Ascending aorta (tissue), 2 donors: ENCODE results near the gene OR2V2. TPM values are rescaled to one million over a fixed set of nuclear protein-coding genes. Genes with fewer than 3 reads are reported as not detected.

Source experiments
- DNase-seq, 2 donors: peaks; one replicate each; pipeline ENCODE4 v3.0.0-alpha.2; 2019; ENCODE audit warnings: low spot score in 2 of 2
- H3K27ac ChIP-seq, 2 donors: fragments of 200-600 bp; sonication (generic); one replicate each; pipeline ENCODE4 v1.5.1; 2016 to 2017; ENCODE audit warnings: mild to moderate bottlenecking in 1 of 2
- H3K27me3 ChIP-seq: fragments of 200-600 bp; sonication (generic); one replicate; pipeline ENCODE4 v1.5.1; 2017
- H3K36me3 ChIP-seq, 2 donors: fragments of 200-600 bp; sonication (generic); one replicate each; pipeline ENCODE4 v1.5.1; 2016
- H3K4me1 ChIP-seq, 2 donors: fragments of 200-600 bp; sonication (generic); one replicate each; pipeline ENCODE4 v1.5.1; 2016 to 2017; ENCODE audit warnings: mild to moderate bottlenecking in 1 of 2
- H3K4me3 ChIP-seq, 2 donors: fragments of 200-600 bp; sonication (generic); one replicate each; pipeline ENCODE4 v1.5.1; 2016 to 2017; ENCODE audit warnings: mild to moderate bottlenecking in 1 of 2
- H3K9me3 ChIP-seq, 2 donors: fragments of 200-600 bp; sonication (generic); one replicate each; pipeline ENCODE4 v1.5.1; 2016
- CTCF ChIP-seq, 3 experiments: fragments of 200-600 bp in 2 of 3; fragments of 450-650 bp in 1 of 3; sonication (generic) in 2 of 3; IDR thresholded peaks; one replicate each; pipeline ENCODE4 v1.5.1; 2016 to 2019; ENCODE audit warnings: antibody characterized with exemption in 3 of 3, mild to moderate bottlenecking in 1 of 3, moderate library complexity in 1 of 3
- intact Hi-C: fragments of 100-400 bp; cut with DNase I; formaldehyde crosslinking; loops from one replicate; pipeline ENCODE4 v1.15.1; 2023
- total RNA-seq: library from RNA; depleted of rRNA; stranded (reverse); fragments of >200 nt; gene quantifications from one replicate; pipeline ENCODE4 v1.1.0, GENCODE V29; 2016

OR2V2 gene
- total RNA-seq, 1 donor from 2014 or later = not detected

GRCh38 chr5:181105391-181106025 lies 41.9 kb upstream of the OR2V2 start:
- H3K27ac ChIP-seq = no peak overlapping the region
- no peaks in the 10 kb centered on the region for H3K9me3 ChIP-seq
- DNase-seq = peak in 1 of 2 donors; percentile 41
- intact Hi-C loops = no loop called here
- no peak overlapping the region for H3K4me3 ChIP-seq
- no peaks in the 10 kb centered on the region for H3K27me3 ChIP-seq
- no peaks in the 10 kb centered on the region for H3K36me3 ChIP-seq
- H3K4me1 ChIP-seq = no peaks in the 10 kb centered on the region
- TF ChIP-seq CTCF (IDR thresholded peaks at IDR 0.05) = no peak

GRCh38 chr5:181107699-181108098 lies 39.7 kb upstream of the OR2V2 start:
- H3K4me1 ChIP-seq = no peaks in the 10 kb centered on the region
- H3K36me3 ChIP-seq = no peaks in the 10 kb centered on the region
- H3K4me3 ChIP-seq = no peak overlapping the region
- no peaks in the 10 kb centered on the region for H3K27me3 ChIP-seq
- H3K9me3 ChIP-seq = no peaks in the 10 kb centered on the region
- intact Hi-C loops = no loop called here
- no peak for DNase-seq
- no peak for TF ChIP-seq CTCF (IDR thresholded peaks at IDR 0.05)
- no peak overlapping the region for H3K27ac ChIP-seq

- no peaks in the 10 kb centered on the region for H3K27me3 ChIP-seq
Observed at GRCh38 chr5:181108578-181109165, 38.7 kb upstream of the OR2V2 start.

GRCh38 chr5:181109489-181110013 lies 37.8 kb upstream of the OR2V2 start:
- Histone ChIP-seq H3K36me3 (no peaks in the 10 kb centered on the region), H3K27ac (no peak overlapping the region), H3K9me3 (peaks cover 0 to 5% of the 10 kb centered on the region in 2 donors), H3K27me3 (no peaks in the 10 kb centered on the region), H3K4me3 (no peak overlapping the region), H3K4me1 (no peaks in the 10 kb centered on the region)
- intact Hi-C loops = no loop called here
- peak in 1 of 2 donors; percentile 33 for DNase-seq
- no peak for TF ChIP-seq CTCF (IDR thresholded peaks at IDR 0.05)

More at GRCh38 chr5:181108578-181109165, 38.7 kb upstream of the OR2V2 start:
- no peaks in the 10 kb centered on the region for H3K4me1 ChIP-seq
- H3K9me3 ChIP-seq = no peaks in the 10 kb centered on the region
- H3K27ac ChIP-seq = no peak overlapping the region
- H3K4me3 ChIP-seq = no peak overlapping the region
- H3K36me3 ChIP-seq = no peaks in the 10 kb centered on the region
- intact Hi-C loops = no loop called here
- peak in 1 of 2 donors; percentile 41 for DNase-seq
- no peak for TF ChIP-seq CTCF (IDR thresholded peaks at IDR 0.05)

- no peak for TF ChIP-seq CTCF (IDR thresholded peaks at IDR 0.05)
- Histone ChIP-seq H3K27ac (no peak overlapping the region), H3K4me1 (no peaks in the 10 kb centered on the region), H3K9me3 (peaks cover 0 to 5% of the 10 kb centered on the region in 2 donors), H3K4me3 (no peak overlapping the region), H3K27me3 (no peaks in the 10 kb centered on the region), H3K36me3 (no peaks in the 10 kb centered on the region)
- intact Hi-C loops = no loop called here
- peak in 1 of 2 donors; percentile 25 for DNase-seq
Observed at GRCh38 chr5:181111010-181111409, 36.4 kb upstream of the OR2V2 start.
